Testis (tissue), 3 donors: ENCODE results near the gene COL4A1. TPM values are rescaled to one million over a fixed set of nuclear protein-coding genes. Genes with fewer than 3 reads are reported as not detected.

ENCODE experiments used
- DNase-seq: peaks from one replicate; pipeline ENCODE4 v3.0.0-alpha.2; 2019
- H3K27ac ChIP-seq, 2 donors: fragments of 200-600 bp; sonication (generic); one replicate each; pipeline ENCODE4 v1.5.1; 2019
- H3K27me3 ChIP-seq: fragments of 200-600 bp; sonication (generic); one replicate; pipeline ENCODE4 v1.5.1; 2019
- H3K36me3 ChIP-seq: fragments of 200-600 bp; sonication (generic); one replicate; pipeline ENCODE4 v1.5.1; 2017; ENCODE audit warnings: low read depth; ENCODE audit errors: missing control alignments
- H3K4me1 ChIP-seq: fragments of 200-600 bp; sonication (generic); one replicate; pipeline ENCODE4 v1.5.1; 2019
- H3K4me3 ChIP-seq, 2 donors: fragments of 200-600 bp; sonication (generic); one replicate each; pipeline ENCODE4 v1.5.1; 2017 to 2019
- H3K9me3 ChIP-seq: fragments of 200-600 bp; sonication (generic); one replicate; pipeline ENCODE4 v1.5.1; 2017
- CTCF ChIP-seq, 3 experiments: fragments of 450-650 bp in 2 of 3; fragments of 200-600 bp in 1 of 3; sonication (generic) in 1 of 3; IDR thresholded peaks; one replicate each; pipeline ENCODE4 v1.5.1; 2016 to 2019; ENCODE audit warnings: antibody characterized with exemption in 3 of 3, mild to moderate bottlenecking in 2 of 3, moderate library complexity in 1 of 3
- POLR2A ChIP-seq: fragments of 450-650 bp; IDR thresholded peaks from one replicate; pipeline ENCODE4 v1.6.1; 2017; ENCODE audit warnings: antibody characterized with exemption, mild to moderate bottlenecking, moderate library complexity
- WGBS, 2 donors: methylation state at CpG; one replicate each; pipeline ENCODE4 v1.1.5; 2018; 5-methylcytosine and 5-hydroxymethylcytosine counted together
- intact Hi-C: fragments of 100-400 bp; cut with DNase I; formaldehyde crosslinking; loops from one replicate; pipeline ENCODE4 v1.15.1; 2023; ENCODE audit warnings: low total_unique reads
- polyA plus RNA-seq: library from polyadenylated mRNA; stranded (reverse); fragments of 350-450 nt; fragmentation: Illumina TruSeq; extraction: RNeasy Lipid Tissue Mini Kit (QIAGEN cat#74804); gene quantifications from one replicate; pipeline ENCODE4 v1.2.3, GENCODE V29; 2014; ENCODE audit warnings: low read depth, low replicate concordance; ENCODE audit not compliant: insufficient read depth
- total RNA-seq, 2 donors: library from RNA; depleted of rRNA; stranded (reverse); fragments of >200 nt; gene quantifications; one replicate each; pipeline ENCODE4 v1.2.3, GENCODE V29; 2016

Gene COL4A1
- total and polyA plus RNA-seq, 3 donors from 2014 or later, result 35.5 to 43.0 (median 39.0) TPM

GRCh38 chr13:110185696-110186095 lies 121.3 kb downstream of the COL4A1 start:
- no peaks in the 10 kb centered on the region for H3K9me3 ChIP-seq
- TF ChIP-seq POLR2A (no peak), CTCF (IDR thresholded peaks at IDR 0.05) (no peak)
- no peak for DNase-seq
- H3K27ac ChIP-seq, result no peak overlapping the region
- H3K27me3 ChIP-seq, result no peaks in the 10 kb centered on the region
- H3K4me3 ChIP-seq, result no peak overlapping the region
- no peaks in the 10 kb centered on the region for H3K4me1 ChIP-seq
- 87 to 89% methylated on average over 16 of the region's 16 CpGs for WGBS, 2 donors
- intact Hi-C loops, result no loop called here
- no peaks in the 10 kb centered on the region for H3K36me3 ChIP-seq

GRCh38 chr13:110183910-110184309 lies 123.0 kb downstream of the COL4A1 start:
- H3K36me3 ChIP-seq, result no peaks in the 10 kb centered on the region
- DNase-seq, result no peak

GRCh38 chr13:110182461-110182860 lies 124.5 kb downstream of the COL4A1 start:
- intact Hi-C loops, result no loop called here
- WGBS, 2 donors, result 87 to 92% methylated on average over 8 to 9 of the region's 9 CpGs
- TF ChIP-seq POLR2A (no peak), CTCF (IDR thresholded peaks at IDR 0.05) (no peak)
- Histone ChIP-seq H3K4me3 (no peak overlapping the region), H3K4me1 (no peaks in the 10 kb centered on the region), H3K27me3 (no peaks in the 10 kb centered on the region), H3K9me3 (no peaks in the 10 kb centered on the region), H3K36me3 (no peaks in the 10 kb centered on the region), H3K27ac (no peak overlapping the region)
- DNase-seq, result no peak

More at GRCh38 chr13:110183910-110184309, 123.0 kb downstream of the COL4A1 start:
- Histone ChIP-seq H3K9me3 (no peaks in the 10 kb centered on the region), H3K27ac (no peak overlapping the region), H3K27me3 (no peaks in the 10 kb centered on the region), H3K4me1 (no peaks in the 10 kb centered on the region), H3K4me3 (no peak overlapping the region)
- 77 to 83% methylated on average over 7 of the region's 7 CpGs for WGBS, 2 donors
- intact Hi-C loops, result no loop called here
- TF ChIP-seq POLR2A (no peak), CTCF (IDR thresholded peaks at IDR 0.05) (no peak)

- DNase-seq, result no peak
- Histone ChIP-seq H3K27me3 (no peaks in the 10 kb centered on the region), H3K36me3 (no peaks in the 10 kb centered on the region), H3K4me3 (no peak overlapping the region), H3K27ac (no peak overlapping the region), H3K4me1 (no peaks in the 10 kb centered on the region), H3K9me3 (no peaks in the 10 kb centered on the region)
- TF ChIP-seq POLR2A, result no peak
- no peak for TF ChIP-seq CTCF (IDR thresholded peaks at IDR 0.05)
- 84 to 90% methylated on average over 11 of the region's 11 CpGs for WGBS, 2 donors
- intact Hi-C loops, result no loop called here
Measured at GRCh38 chr13:110182003-110182402, 125.0 kb downstream of the COL4A1 start.

GRCh38 chr13:110179857-110180147 lies 127.2 kb downstream of the COL4A1 start:
- Histone ChIP-seq H3K4me1 (no peaks in the 10 kb centered on the region), H3K27ac (no peak overlapping the region), H3K27me3 (no peaks in the 10 kb centered on the region), H3K36me3 (no peaks in the 10 kb centered on the region), H3K9me3 (no peaks in the 10 kb centered on the region), H3K4me3 (no peak overlapping the region)
- intact Hi-C loops, result no loop called here
- TF ChIP-seq POLR2A (no peak), CTCF (IDR thresholded peaks at IDR 0.05) (no peak)
- WGBS, 2 donors, result 86 to 100% methylated on average over 1 of the region's 1 CpG
- no peak for DNase-seq
